Panc1 (cell line): ENCODE measurements around the gene MAP4.

Experiments used
- CTCF ChIP-seq: fragments of 450-650 bp; IDR thresholded peaks from 2 replicates; pipeline ENCODE4 v1.5.1; 2017; ENCODE audit warnings: mild to moderate bottlenecking
- POLR2AphosphoS5 ChIP-seq: IDR thresholded peaks from 2 replicates; pipeline ENCODE4 v1.6.1; 2012; ENCODE audit warnings: mild to moderate bottlenecking, low read depth, low read length, moderate library complexity
- SIN3A ChIP-seq: IDR thresholded peaks from 2 replicates; pipeline ENCODE4 v1.6.1; 2012; ENCODE audit warnings: low read depth, mild to moderate bottlenecking, low read length, moderate library complexity, borderline replicate concordance; ENCODE audit not compliant: insufficient read depth

GRCh38 chr3:47984075-47984728, 32.0 kb downstream of the MAP4 start:
- no peak for TF ChIP-seq SIN3A
- no peak for TF ChIP-seq POLR2AphosphoS5
- no peak for TF ChIP-seq CTCF
